ENCODE results near the gene TCEANC2. TPM values are rescaled to one million over a fixed set of nuclear protein-coding genes. Genes with fewer than 3 reads are reported as not detected.

TCEANC2 gene
- total and polyA plus RNA-seq, 2 of the 4 experiments (the other 2 are of a cell fraction): 2.4 to 3.2 TPM

DNA sequence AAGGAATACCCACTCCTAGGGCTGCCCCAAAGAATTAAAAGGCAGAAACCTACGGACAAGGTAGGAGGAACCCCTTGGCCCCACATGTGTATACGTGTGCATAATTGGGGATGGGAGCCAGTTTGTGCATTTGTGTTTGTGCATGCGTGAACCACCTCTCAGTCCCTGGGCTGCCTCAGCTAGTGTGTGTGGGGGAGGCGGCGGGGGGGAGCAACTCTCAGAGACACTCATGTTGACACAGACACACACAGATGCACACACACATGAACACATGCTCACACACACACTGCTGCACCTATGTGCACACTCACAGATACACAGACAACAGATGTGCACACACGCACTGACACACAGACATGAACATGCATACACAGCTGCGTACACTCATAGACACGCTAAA, 40.5 kb upstream of the TCEANC2 start:
- no peak overlapping the region for H3K4ac ChIP-seq (ENCODE audit: low read depth, low read length)
- no peak overlapping the region for H2AFZ ChIP-seq (replicated peaks; ENCODE audit: low read length, poor library complexity)
- dilution Hi-C loops (cut with HindIII; ENCODE audit: low sequenced_read_pairs, unreplicated experiment): no loop called here
- TF ChIP-seq USF2 (IDR thresholded peaks at IDR 0.05; ENCODE audit: low read depth, low read length): no peak
- no peak for TF ChIP-seq MXI1 (IDR thresholded peaks at IDR 0.05; ENCODE audit: borderline replicate concordance, low read depth, low read length)
- TF ChIP-seq FOS (IDR thresholded peaks at IDR 0.05; ENCODE audit: low read depth, low read length): no peak
- TF ChIP-seq RAD21 (IDR thresholded peaks at IDR 0.05; ENCODE audit: low read length): no peak
- no peak for TF ChIP-seq MAFK (IDR thresholded peaks at IDR 0.05; ENCODE audit: low read depth, low read length)
- no peak for TF ChIP-seq CTCF (conservative IDR thresholded peaks at IDR 0.05; ENCODE audit: low read depth, low read length)
- TF ChIP-seq BHLHE40 (IDR thresholded peaks at IDR 0.05; ENCODE audit: low read depth, low read length): no peak
- TF ChIP-seq SMC3 (IDR thresholded peaks at IDR 0.05; ENCODE audit: low read depth, low read length): no peak
- no peak for TF ChIP-seq POLR2A (IDR thresholded peaks at IDR 0.05; ENCODE audit: low read depth, low read length)
- no peak for TF ChIP-seq MAZ (IDR thresholded peaks at IDR 0.05; ENCODE audit: borderline replicate concordance, low read depth, low read length)
- TF ChIP-seq RFX5 (IDR thresholded peaks at IDR 0.05; ENCODE audit: low read depth, low read length): no peak
- no peak for TF ChIP-seq RCOR1 (IDR thresholded peaks at IDR 0.05; ENCODE audit: insufficient replicate concordance, low read length)
- TF ChIP-seq CHD1 (IDR thresholded peaks at IDR 0.05; ENCODE audit: low read depth, low read length): no peak
- no peak for TF ChIP-seq CEBPB (IDR thresholded peaks at IDR 0.05; ENCODE audit: low read depth, low read length)
- TF ChIP-seq NFE2L2 (IDR thresholded peaks at IDR 0.05; ENCODE audit: low read depth, low read length): no peak
- TF ChIP-seq ELK1 (IDR thresholded peaks at IDR 0.05; ENCODE audit: borderline replicate concordance, low read depth, low read length): no peak
- no peak overlapping the region for H2AK9ac ChIP-seq (replicated peaks; ENCODE audit: low read depth, low read length, poor library complexity)
- intact Hi-C loops (cut with micrococcal nuclease): no loop called here
- BruUV-seq (replicated peaks): no TSS peak
- H4K91ac ChIP-seq (ENCODE audit: insufficient read depth, low read depth, low read length): no peak overlapping the region
- H4K8ac ChIP-seq (ENCODE audit: low read depth in 2 of 2, low read length in 2 of 2): no peak overlapping the region
- H4K20me1 ChIP-seq (ENCODE audit: insufficient read depth, low read length): 0 out of 2 replicates have a peak, but pooled peaks cover 5% of the 10 kb centered on the region
- peaks cover 78% of the 10 kb centered on the region for H3K27me3 ChIP-seq (ENCODE audit: control insufficient read depth, insufficient read depth, low read length)
- ChIA-PET CTCF (no interaction called here), POLR2A (ENCODE audit: unreplicated experiment) (no interaction called here)
- no peak overlapping the region for H2BK120ac ChIP-seq (ENCODE audit: low read depth, low read length)
- H3K56ac ChIP-seq (ENCODE audit: extremely low read depth, insufficient read depth, low read length): no peak overlapping the region
- no peak overlapping the region for H4K5ac ChIP-seq (ENCODE audit: low read depth, low read length)
- in situ Hi-C loops (cut with MboI; ENCODE audit: low sequenced_read_pairs): no loop called here
- WGBS, 2 experiments (ENCODE audit: extremely low coverage in 2 of 2, insufficient read length in 1 of 2): 89% methylated on average over 2 of the region's 8 CpGs; no CpG with 5 or more reads in 1 of the 2 experiments
- H3K9me1 ChIP-seq (ENCODE audit: insufficient read depth, low read length): peaks cover 7% of the 10 kb centered on the region; the same call in 1 of the 2 replicates
- no peak overlapping the region for H3K27ac ChIP-seq (ENCODE audit: insufficient read depth, low read length)
- H3K4me1 ChIP-seq (ENCODE audit: control insufficient read depth, insufficient read depth, low read length): peaks cover 3% of the 10 kb centered on the region; the same call in 1 of the 2 replicates
- no peak overlapping the region for H3K9ac ChIP-seq (ENCODE audit: low read depth, low read length)
- no peak overlapping the region for H2AK5ac ChIP-seq (ENCODE audit: low read depth, low read length)
- no peak overlapping the region for H2BK20ac ChIP-seq (ENCODE audit: low read depth, low read length)
- H3K18ac ChIP-seq (ENCODE audit: low read depth, low read length): no peak overlapping the region
- H3K4me3 ChIP-seq (ENCODE audit: insufficient read depth, low read depth, low read length): no peak overlapping the region
- H3K23ac ChIP-seq (ENCODE audit: low read depth, low read length): no peak overlapping the region
- ATAC-seq (ENCODE audit: low read depth) (no peak), DNase-seq (no peak)
- H3K79me1 ChIP-seq (ENCODE audit: low read depth in 1 of 2, low read length in 2 of 2): no peaks in the 10 kb centered on the region
- no peak overlapping the region for H3K4me2 ChIP-seq (ENCODE audit: low read depth, low read length)
- H2BK5ac ChIP-seq (ENCODE audit: low read depth, low read length, poor library complexity, severe bottlenecking): no peak overlapping the region
- no peaks in the 10 kb centered on the region for H3K36me3 ChIP-seq (ENCODE audit: control insufficient read depth, insufficient read depth, low read length)
- no peak overlapping the region for H3K14ac ChIP-seq (replicated peaks; ENCODE audit: low read depth, low read length)
- no peaks in the 10 kb centered on the region for H3K9me3 ChIP-seq (ENCODE audit: control insufficient read depth, insufficient read depth, low read length)
- no peak overlapping the region for H2BK15ac ChIP-seq (ENCODE audit: low read depth, low read length)
